SK-N-SH treated with all-trans-retinoic acid at 6 μM for 48 hours (cell line): ENCODE results near the gene RGL2.

Experiments used
- ARNTL ChIP-seq: fragments of 450-650 bp; formaldehyde crosslinking; IDR thresholded peaks from 2 replicates; pipeline ENCODE4 v1.5.0; 2020; ENCODE audit warnings: low read depth, mild to moderate bottlenecking, moderate library complexity, borderline replicate concordance
- BACH2 ChIP-seq: fragments of 250-450 bp; sonication (Bioruptor Pico); IDR thresholded peaks from 2 replicates; pipeline ENCODE4 v1.9.0; 2021; ENCODE audit warnings: mild to moderate bottlenecking, borderline replicate concordance
- CREB5 ChIP-seq: fragments of 250-450 bp; sonication (Bioruptor Pico); IDR thresholded peaks from 2 replicates; pipeline ENCODE4 v1.5.1; 2020; ENCODE audit warnings: low read depth, mild to moderate bottlenecking, moderate library complexity
- ESRRG ChIP-seq: fragments of 250-450 bp; sonication (Bioruptor Pico); IDR thresholded peaks from 2 replicates; pipeline ENCODE4 v1.6.1; 2021; ENCODE audit warnings: mild to moderate bottlenecking
- ISL1 ChIP-seq: fragments of 250-450 bp; sonication (Bioruptor Pico); IDR thresholded peaks from 2 replicates; pipeline ENCODE4 v2.1.2; 2022; ENCODE audit warnings: mild to moderate bottlenecking, moderate library complexity
- PATZ1 ChIP-seq: fragments of 250-450 bp; sonication (Bioruptor Pico); IDR thresholded peaks from 2 replicates; pipeline ENCODE4 v1.8.0; 2020; ENCODE audit warnings: mild to moderate bottlenecking, moderate library complexity, borderline replicate concordance
- POU6F1 ChIP-seq: fragments of 250-450 bp; sonication (Bioruptor Pico); IDR thresholded peaks from 2 replicates; pipeline ENCODE4 v1.8.0; 2021; ENCODE audit warnings: low read depth, mild to moderate bottlenecking, moderate library complexity, borderline replicate concordance
- SNAI2 ChIP-seq: fragments of 250-450 bp; sonication (Bioruptor Pico); IDR thresholded peaks from 2 replicates; pipeline ENCODE4 v1.5.0; 2020; ENCODE audit warnings: mild to moderate bottlenecking, moderate library complexity
- TCF4 ChIP-seq: fragments of 250-450 bp; sonication (Bioruptor Pico); IDR thresholded peaks from 2 replicates; pipeline ENCODE4 v1.8.0; 2021; ENCODE audit warnings: mild to moderate bottlenecking, moderate library complexity, borderline replicate concordance
- TSHZ2 ChIP-seq: fragments of 250-450 bp; sonication (Bioruptor Pico); IDR thresholded peaks from 2 replicates; pipeline ENCODE4 v1.5.0; 2020; ENCODE audit warnings: mild to moderate bottlenecking, moderate library complexity
- ZC3H10 ChIP-seq: fragments of 250-450 bp; sonication (Bioruptor Pico); IDR thresholded peaks from 2 replicates; pipeline ENCODE4 v1.5.1; 2021; ENCODE audit warnings: mild to moderate bottlenecking, moderate library complexity
- ZNF565 ChIP-seq: fragments of 450-650 bp; formaldehyde crosslinking; conservative IDR thresholded peaks from 2 replicates; pipeline ENCODE4 v1.5.0; 2020; ENCODE audit warnings: low read depth, mild to moderate bottlenecking, moderate library complexity

GRCh38 chr6:33278810-33279209 is 19.9 kb downstream of the RGL2 start:
- TF ChIP-seq ARNTL (CRISPR knock-in tag) (no peak), SNAI2 (CRISPR knock-in tag) (no peak), PATZ1 (CRISPR knock-in tag) (no peak), ISL1 (CRISPR knock-in tag) (no peak), BACH2 (CRISPR knock-in tag) (no peak), TCF4 (CRISPR knock-in tag) (no peak), POU6F1 (no peak), CREB5 (CRISPR knock-in tag) (no peak), ZNF565 (no peak), ZC3H10 (no peak), ESRRG (CRISPR knock-in tag) (no peak), TSHZ2 (CRISPR knock-in tag) (no peak)
